CD14-positive monocyte (primary cell): ENCODE results near the gene PIGC. TPM values are rescaled to one million over a fixed set of nuclear protein-coding genes. Genes with fewer than 3 reads are reported as not detected.
A peak's percentile ranks its signal among the peaks of the same experiment; 100 is the strongest.

ENCODE experiments used
- DNase-seq, 3 donors: peaks; one replicate each; pipeline ENCODE4 v3.0.0-alpha.2; 2011 to 2022
- H2AFZ ChIP-seq: 2 replicates; pipeline ENCODE4 v1.6.0; 2012; ENCODE audit warnings: mild to moderate bottlenecking, low read depth, low read length, inconsistent platforms; ENCODE audit not compliant: insufficient read depth, poor library complexity, severe bottlenecking
- H3K27ac ChIP-seq, 2 donors: 1 replicate in 1 of 2; 2 replicates in 1 of 2; pipeline ENCODE4 v1.5.1; 2012 to 2013; ENCODE audit warnings: low read length in 2 of 2, control low read depth in 1 of 2, inconsistent platforms in 1 of 2, low read depth in 1 of 2, mild to moderate bottlenecking in 1 of 2
- H3K27me3 ChIP-seq, 2 donors: one replicate each; pipeline versions ENCODE4 v1.6.0 to v1.6.1; 2011 to 2013; ENCODE audit warnings: low read length in 2 of 2; ENCODE audit not compliant: control insufficient read depth in 2 of 2, insufficient read depth in 2 of 2
- H3K36me3 ChIP-seq, 2 donors: replicated peaks in 1 of 2; 1 replicate in 1 of 2; 2 replicates in 1 of 2; pipeline versions ENCODE4 v1.5.1 to v1.6.1; 2012 to 2013; ENCODE audit warnings: low read length in 2 of 2, control low read depth in 1 of 2, inconsistent platforms in 1 of 2, mild to moderate bottlenecking in 1 of 2; ENCODE audit not compliant: insufficient read depth in 2 of 2, control insufficient read depth in 1 of 2
- H3K4me1 ChIP-seq, 2 donors: 1 replicate in 1 of 2; 2 replicates in 1 of 2; pipeline versions ENCODE4 v1.5.1 to v1.6.1; 2012 to 2013; ENCODE audit warnings: low read length in 2 of 2, control low read depth in 1 of 2, inconsistent platforms in 1 of 2, mild to moderate bottlenecking in 1 of 2, moderate library complexity in 1 of 2; ENCODE audit not compliant: insufficient read depth in 2 of 2, control insufficient read depth in 1 of 2
- H3K4me2 ChIP-seq: replicated peaks from 2 replicates; pipeline ENCODE3; 2012; ENCODE audit warnings: low read length, moderate library complexity, mild to moderate bottlenecking; ENCODE audit not compliant: poor library complexity, severe bottlenecking; ENCODE audit errors: extremely low read depth
- H3K4me3 ChIP-seq, 3 experiments: fragments of 200-600 bp in 1 of 3; sonication (generic) in 1 of 3; replicated peaks in 1 of 3; 1 replicate in 2 of 3; 2 replicates in 1 of 3; pipeline ENCODE4 v1.5.1; 2011 to 2013; ENCODE audit warnings: low read length in 3 of 3, mild to moderate bottlenecking in 3 of 3, control low read depth in 2 of 3, low read depth in 2 of 3, inconsistent platforms in 1 of 3, moderate library complexity in 1 of 3
- H3K79me2 ChIP-seq: 2 replicates; pipeline ENCODE4 v1.6.0; 2012; ENCODE audit warnings: mild to moderate bottlenecking, control low read depth, inconsistent platforms, low read length, moderate library complexity; ENCODE audit not compliant: insufficient read depth
- H3K9ac ChIP-seq: 2 replicates; pipeline ENCODE4 v1.6.0; 2017; ENCODE audit warnings: low read length, mild to moderate bottlenecking; ENCODE audit not compliant: insufficient read depth, poor library complexity, severe bottlenecking
- H3K9me3 ChIP-seq, 2 donors: replicated peaks in 1 of 2; 1 replicate in 1 of 2; 2 replicates in 1 of 2; pipeline versions ENCODE4 v1.5.1 to v1.6.1; 2012 to 2013; ENCODE audit warnings: low read length in 2 of 2, control low read depth in 1 of 2; ENCODE audit not compliant: control insufficient read depth in 1 of 2, insufficient read depth in 1 of 2
- H4K20me1 ChIP-seq: 2 replicates; pipeline ENCODE4 v1.6.0; 2012; ENCODE audit warnings: mild to moderate bottlenecking, low read length, control low read depth, moderate library complexity; ENCODE audit not compliant: insufficient read depth
- H3K27ac Mint-ChIP-seq, 7 donors: one replicate each; pipeline ENCODE4 v1.8.0; 2020; ENCODE audit warnings: mild to moderate bottlenecking in 7 of 7, mixed read lengths in 7 of 7, moderate library complexity in 6 of 7, inconsistent platforms in 2 of 7
- H3K27me3 Mint-ChIP-seq, 3 donors: one replicate each; pipeline ENCODE4 v1.8.0; 2021 to 2022; ENCODE audit warnings: low read depth in 3 of 3, mild to moderate bottlenecking in 3 of 3, mixed read lengths in 3 of 3, moderate library complexity in 3 of 3, inconsistent platforms in 1 of 3
- H3K36me3 Mint-ChIP-seq, 2 donors: one replicate each; pipeline ENCODE4 v1.8.0; 2020; ENCODE audit warnings: mixed read lengths in 2 of 2, inconsistent platforms in 1 of 2, mild to moderate bottlenecking in 1 of 2
- H3K4me1 Mint-ChIP-seq: one replicate; pipeline ENCODE4 v1.8.0; 2020; ENCODE audit warnings: mild to moderate bottlenecking, mixed read lengths
- H3K4me3 Mint-ChIP-seq, 2 donors: one replicate each; pipeline ENCODE4 v1.8.0; 2020; ENCODE audit warnings: mild to moderate bottlenecking in 2 of 2, mixed read lengths in 2 of 2, moderate library complexity in 1 of 2
- H3K9me3 Mint-ChIP-seq, 7 donors: one replicate each; pipeline ENCODE4 v1.8.0; 2020 to 2022; ENCODE audit warnings: mixed read lengths in 7 of 7, mild to moderate bottlenecking in 6 of 7, moderate library complexity in 6 of 7, inconsistent platforms in 2 of 7
- WGBS: methylation state at CpG from one replicate; pipeline ENCODE4 v1.1.5; 2013; ENCODE audit warnings: missing lambda C conversion rate; ENCODE audit not compliant: insufficient coverage; 5-methylcytosine and 5-hydroxymethylcytosine counted together
- intact Hi-C, 2 donors: fragments of 100-400 bp; cut with micrococcal nuclease; formaldehyde crosslinking; loops; one replicate each; pipeline versions ENCODE4 v1.15.0 to v1.15.1; 2023
- polyA plus RNA-seq, 3 donors: library from polyadenylated mRNA; depleted of rRNA in 1 of 3; unstranded in 2 of 3; stranded (reverse) in 1 of 3; fragments of 300-500 nt in 2 of 3; fragments of >200 nt in 1 of 3; fragmentation: Illumina TruSeq in 2 of 3; gene quantifications; 1 replicate in 2 of 3; 2 replicates in 1 of 3; pipeline ENCODE4 v1.2.3, GENCODE V29; 2012 to 2021
- TF ChIP-seq, protein P1 (sequence below): fragments of 200-600 bp; IDR thresholded peaks from one replicate; pipeline ENCODE4 v1.8.0; 2022; ENCODE audit warnings: antibody characterized with exemption, mild to moderate bottlenecking

PIGC gene
- polyA plus RNA-seq, 3 donors, result 11.5 to 61.5 (median 51.1) TPM

DNA sequence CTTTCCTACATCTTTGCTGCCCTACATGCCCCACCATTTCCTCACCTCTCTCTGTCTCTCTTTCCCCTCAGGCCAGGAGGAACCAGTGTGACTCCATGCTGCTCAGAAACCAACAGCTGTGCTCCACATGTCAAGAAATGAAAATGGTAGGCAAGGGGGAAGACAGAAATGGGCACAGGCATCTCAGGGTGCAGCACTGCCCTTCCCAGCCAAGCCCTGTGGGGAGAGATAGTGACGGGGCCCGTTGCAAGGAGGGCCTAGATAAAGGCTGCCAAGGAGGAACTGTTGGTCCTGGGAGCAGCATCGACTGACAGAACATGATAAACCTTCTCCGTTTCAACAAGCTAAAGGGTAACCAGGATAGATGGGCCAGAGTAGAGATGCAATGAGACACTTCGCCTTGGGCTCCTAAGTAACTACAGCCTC lies 12.5 kb upstream of the PIGC start:
- H3K27me3 ChIP-seq, result no peaks in the 10 kb centered on the region
- H3K4me3 Mint-ChIP-seq, result no peak overlapping the region
- no peak overlapping the region for H3K4me3 ChIP-seq
- H3K27ac ChIP-seq, result no peak overlapping the region
- peaks cover 19% of the 10 kb centered on the region for H3K4me1 Mint-ChIP-seq
- no peaks in the 10 kb centered on the region for H3K36me3 ChIP-seq
- H3K4me2 ChIP-seq, result no peak overlapping the region
- H3K36me3 Mint-ChIP-seq, result no peaks in the 10 kb centered on the region
- H3K9me3 Mint-ChIP-seq, result no peaks in the 10 kb centered on the region
- no peak overlapping the region for H3K27ac Mint-ChIP-seq
- WGBS, result 92% methylated on average over 2 of the region's 5 CpGs
- no peak overlapping the region for H3K9ac ChIP-seq
- intact Hi-C loops, result no loop called here
- H4K20me1 ChIP-seq, result no peaks in the 10 kb centered on the region
- no peaks in the 10 kb centered on the region for H3K9me3 ChIP-seq
- TF ChIP-seq, protein P1, sequence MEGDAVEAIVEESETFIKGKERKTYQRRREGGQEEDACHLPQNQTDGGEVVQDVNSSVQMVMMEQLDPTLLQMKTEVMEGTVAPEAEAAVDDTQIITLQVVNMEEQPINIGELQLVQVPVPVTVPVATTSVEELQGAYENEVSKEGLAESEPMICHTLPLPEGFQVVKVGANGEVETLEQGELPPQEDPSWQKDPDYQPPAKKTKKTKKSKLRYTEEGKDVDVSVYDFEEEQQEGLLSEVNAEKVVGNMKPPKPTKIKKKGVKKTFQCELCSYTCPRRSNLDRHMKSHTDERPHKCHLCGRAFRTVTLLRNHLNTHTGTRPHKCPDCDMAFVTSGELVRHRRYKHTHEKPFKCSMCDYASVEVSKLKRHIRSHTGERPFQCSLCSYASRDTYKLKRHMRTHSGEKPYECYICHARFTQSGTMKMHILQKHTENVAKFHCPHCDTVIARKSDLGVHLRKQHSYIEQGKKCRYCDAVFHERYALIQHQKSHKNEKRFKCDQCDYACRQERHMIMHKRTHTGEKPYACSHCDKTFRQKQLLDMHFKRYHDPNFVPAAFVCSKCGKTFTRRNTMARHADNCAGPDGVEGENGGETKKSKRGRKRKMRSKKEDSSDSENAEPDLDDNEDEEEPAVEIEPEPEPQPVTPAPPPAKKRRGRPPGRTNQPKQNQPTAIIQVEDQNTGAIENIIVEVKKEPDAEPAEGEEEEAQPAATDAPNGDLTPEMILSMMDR, result no peak
- H3K79me2 ChIP-seq, result no peaks in the 10 kb centered on the region
- no peak for DNase-seq
- no peak overlapping the region for H2AFZ ChIP-seq
- H3K4me1 ChIP-seq, result peaks cover 6 to 8% of the 10 kb centered on the region in 2 donors
- H3K27me3 Mint-ChIP-seq, result peaks cover 0 to 5% (median 0%) of the 10 kb centered on the region in 3 donors

DNA sequence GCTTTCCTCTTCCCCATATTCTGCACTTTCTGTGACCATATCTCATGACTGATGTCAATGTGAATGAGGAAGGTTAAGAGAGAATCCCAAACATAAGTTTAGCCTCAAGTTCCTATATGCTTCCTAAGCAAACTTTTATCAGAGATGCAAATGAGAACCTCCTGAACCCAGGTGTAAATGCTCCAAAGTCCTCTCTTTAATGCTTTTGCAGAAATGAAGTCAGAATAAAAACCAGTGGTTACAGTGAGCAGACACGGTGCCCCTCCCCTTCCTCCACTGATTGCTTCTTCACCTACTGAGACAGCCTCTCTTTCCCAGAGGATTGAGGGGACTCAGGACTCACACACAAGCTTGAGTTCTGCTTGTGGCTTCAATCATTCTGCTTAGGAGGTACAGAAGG lies 11.6 kb upstream of the PIGC start:
- peak overlapping the region; percentile 41 for H2AFZ ChIP-seq
- no peaks in the 10 kb centered on the region for H3K27me3 ChIP-seq
- no peaks in the 10 kb centered on the region for H3K9me3 ChIP-seq
- no peaks in the 10 kb centered on the region for H4K20me1 ChIP-seq
- H3K4me3 ChIP-seq, result no peak overlapping the region
- intact Hi-C loops, result no loop called here
- H3K4me1 ChIP-seq, result peaks cover 6 to 10% of the 10 kb centered on the region in 2 donors
- no peak overlapping the region for H3K4me2 ChIP-seq
- no peak for DNase-seq
- Mint-ChIP-seq H3K27me3 (peaks cover 0 to 5% (median 0%) of the 10 kb centered on the region in 3 donors), H3K4me3 (no peak overlapping the region), H3K27ac (no peak overlapping the region), H3K9me3 (no peaks in the 10 kb centered on the region), H3K4me1 (peaks cover 21% of the 10 kb centered on the region), H3K36me3 (no peaks in the 10 kb centered on the region)
- WGBS, result no CpG with 5 or more reads among the region's 1 CpG
- no peak overlapping the region for H3K27ac ChIP-seq
- TF ChIP-seq, protein P1, result no peak
- no peaks in the 10 kb centered on the region for H3K36me3 ChIP-seq
- H3K79me2 ChIP-seq, result no peaks in the 10 kb centered on the region
- H3K9ac ChIP-seq, result no peak overlapping the region
